ENCODE results near the gene POU3F3.

Gene POU3F3

DNA sequence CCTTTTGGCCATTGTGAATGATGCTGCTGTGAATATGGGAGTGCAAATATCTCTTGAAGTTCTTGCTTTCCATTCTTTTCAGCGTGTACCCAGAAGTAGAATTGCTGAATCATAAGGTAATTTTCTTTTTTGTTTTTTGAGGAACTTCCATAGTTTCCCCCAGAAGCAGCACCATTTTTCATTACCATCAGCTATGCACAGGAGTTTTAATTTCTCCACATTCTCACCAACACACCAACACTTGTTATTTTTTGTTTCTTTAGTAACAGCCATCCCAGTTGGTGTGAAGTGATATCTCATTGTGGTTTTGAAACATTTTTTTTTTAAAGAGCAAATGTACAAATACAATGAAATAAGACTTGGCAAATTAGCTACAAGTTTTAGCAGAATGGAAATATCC lies 21.3 kb downstream of the POU3F3 start:
- H3K36me3 ChIP-seq (ENCODE audit: control insufficient read depth, insufficient read depth, low read length) = no peaks in the 10 kb centered on the region
- H3K4me3 ChIP-seq (ENCODE audit: insufficient read depth, low read depth, low read length, poor library complexity, severe bottlenecking) = no peak overlapping the region
- H3K4me1 ChIP-seq (ENCODE audit: control insufficient read depth, insufficient read depth, low read length, poor library complexity, severe bottlenecking) = peaks cover 7% of the 10 kb centered on the region
- no peak for DNase-seq
- no peaks in the 10 kb centered on the region for H3K9me3 ChIP-seq (ENCODE audit: control insufficient read depth, low read length)
- H3K27ac ChIP-seq (ENCODE audit: insufficient read depth, low read length, poor library complexity, severe bottlenecking) = no peak overlapping the region
- peaks cover 11% of the 10 kb centered on the region for H3K27me3 ChIP-seq (replicated peaks; ENCODE audit: control insufficient read depth, insufficient read depth, low read length, poor library complexity, severe bottlenecking)

DNA sequence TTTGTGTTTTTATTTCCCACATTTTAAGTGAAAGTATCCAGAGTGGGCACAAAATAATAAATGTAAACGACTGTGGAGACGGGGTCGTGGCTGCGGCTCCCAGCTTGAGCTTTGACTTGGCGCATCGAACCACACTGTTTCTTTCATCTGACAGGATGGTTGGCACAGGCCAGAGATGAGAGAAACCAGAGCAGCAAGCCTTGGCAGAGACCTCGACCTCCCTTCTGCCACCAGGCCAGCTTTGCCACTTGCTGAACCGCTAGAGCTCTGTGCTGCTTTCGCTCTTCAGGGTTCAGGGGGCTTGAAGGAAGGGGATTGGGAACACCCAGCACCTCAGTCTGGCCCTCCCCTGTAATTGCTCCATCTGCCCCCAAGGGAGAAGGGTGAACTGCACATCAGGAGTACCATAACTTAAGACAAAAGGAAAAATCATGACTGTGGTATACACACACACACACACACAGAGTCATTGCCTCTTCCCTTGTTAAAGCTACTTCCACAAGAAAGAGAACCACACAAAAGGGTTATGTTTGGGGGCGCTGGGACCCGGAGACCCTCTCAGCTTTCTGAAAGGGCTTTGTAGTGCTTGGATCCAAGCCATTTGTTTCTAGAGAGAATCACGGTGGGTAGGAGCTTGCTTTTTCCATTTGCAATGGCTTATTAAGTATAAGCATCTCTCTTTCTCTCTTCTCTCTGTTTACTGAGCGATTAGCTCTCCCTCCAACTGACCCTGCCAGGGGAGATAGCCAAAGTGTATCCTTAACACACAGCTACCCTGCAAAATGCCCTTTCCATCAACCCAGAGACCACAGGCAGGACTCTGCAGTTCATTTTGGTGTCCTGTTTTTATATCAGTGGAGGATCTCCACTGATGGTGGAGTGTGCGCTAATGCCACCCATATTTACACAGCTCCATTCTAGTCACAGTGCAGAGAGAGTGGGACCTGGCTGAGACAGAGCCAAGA lies 23.0 kb downstream of the POU3F3 start:
- Histone ChIP-seq H3K27ac (ENCODE audit: insufficient read depth, low read length, poor library complexity, severe bottlenecking) (no peak overlapping the region), H3K36me3 (ENCODE audit: control insufficient read depth, insufficient read depth, low read length) (no peaks in the 10 kb centered on the region), H3K4me1 (ENCODE audit: control insufficient read depth, insufficient read depth, low read length, poor library complexity, severe bottlenecking) (peaks cover 7% of the 10 kb centered on the region), H3K4me3 (ENCODE audit: insufficient read depth, low read depth, low read length, poor library complexity, severe bottlenecking) (no peak overlapping the region), H3K9me3 (ENCODE audit: control insufficient read depth, low read length) (no peaks in the 10 kb centered on the region), H3K27me3 (replicated peaks; ENCODE audit: control insufficient read depth, insufficient read depth, low read length, poor library complexity, severe bottlenecking) (peaks cover 4% of the 10 kb centered on the region)
- DNase-seq = no peak

DNA sequence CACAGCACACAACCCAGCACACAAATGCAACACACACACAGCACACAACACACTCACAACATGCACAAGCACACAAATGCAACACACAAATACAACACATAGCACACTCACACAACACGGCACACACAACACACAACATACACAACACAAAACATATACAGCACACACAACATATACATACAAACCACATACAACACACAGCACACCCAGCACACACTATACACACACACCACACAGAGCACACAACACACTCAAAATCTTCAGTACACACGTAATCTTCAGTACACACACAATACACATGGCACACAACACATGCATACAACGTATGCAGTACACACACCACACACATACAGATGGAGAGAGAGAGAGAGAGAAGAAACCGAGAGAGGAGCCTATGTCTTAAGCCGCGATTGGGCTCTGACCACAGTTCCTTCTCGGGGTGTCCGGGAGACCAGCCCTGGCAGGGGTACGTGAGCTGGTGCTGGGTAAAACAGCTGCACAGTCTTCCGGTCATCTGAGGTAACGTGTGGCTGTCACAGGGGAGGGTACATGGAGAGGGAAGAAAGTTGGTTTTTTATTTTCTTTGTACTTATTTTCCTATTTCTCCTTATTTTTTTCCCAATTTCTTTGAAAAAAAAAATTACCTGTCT lies 25.1 kb downstream of the POU3F3 start:
- H3K9me3 ChIP-seq (ENCODE audit: control insufficient read depth, low read length) = no peaks in the 10 kb centered on the region
- no peaks in the 10 kb centered on the region for H3K27me3 ChIP-seq (replicated peaks; ENCODE audit: control insufficient read depth, insufficient read depth, low read length, poor library complexity, severe bottlenecking)

GRCh38 chr2:104880076-104880475 lies 26.2 kb downstream of the POU3F3 start:
- Histone ChIP-seq H3K27me3 (replicated peaks; ENCODE audit: control insufficient read depth, insufficient read depth, low read length, poor library complexity, severe bottlenecking) (no peaks in the 10 kb centered on the region), H3K4me1 (ENCODE audit: control insufficient read depth, insufficient read depth, low read length, poor library complexity, severe bottlenecking) (no peaks in the 10 kb centered on the region), H3K27ac (ENCODE audit: insufficient read depth, low read length, poor library complexity, severe bottlenecking) (no peak overlapping the region), H3K9me3 (ENCODE audit: control insufficient read depth, low read length) (no peaks in the 10 kb centered on the region), H3K36me3 (ENCODE audit: control insufficient read depth, insufficient read depth, low read length) (no peaks in the 10 kb centered on the region), H3K4me3 (ENCODE audit: insufficient read depth, low read depth, low read length, poor library complexity, severe bottlenecking) (no peak overlapping the region)
- no peak for DNase-seq

More for the DNA sequence above, 25.1 kb downstream of the POU3F3 start:
- H3K36me3 ChIP-seq (ENCODE audit: control insufficient read depth, insufficient read depth, low read length) = no peaks in the 10 kb centered on the region
- H3K4me3 ChIP-seq (ENCODE audit: insufficient read depth, low read depth, low read length, poor library complexity, severe bottlenecking) = no peak overlapping the region
- no peak overlapping the region for H3K27ac ChIP-seq (ENCODE audit: insufficient read depth, low read length, poor library complexity, severe bottlenecking)
- H3K4me1 ChIP-seq (ENCODE audit: control insufficient read depth, insufficient read depth, low read length, poor library complexity, severe bottlenecking) = no peaks in the 10 kb centered on the region
- no peak for DNase-seq

DNA sequence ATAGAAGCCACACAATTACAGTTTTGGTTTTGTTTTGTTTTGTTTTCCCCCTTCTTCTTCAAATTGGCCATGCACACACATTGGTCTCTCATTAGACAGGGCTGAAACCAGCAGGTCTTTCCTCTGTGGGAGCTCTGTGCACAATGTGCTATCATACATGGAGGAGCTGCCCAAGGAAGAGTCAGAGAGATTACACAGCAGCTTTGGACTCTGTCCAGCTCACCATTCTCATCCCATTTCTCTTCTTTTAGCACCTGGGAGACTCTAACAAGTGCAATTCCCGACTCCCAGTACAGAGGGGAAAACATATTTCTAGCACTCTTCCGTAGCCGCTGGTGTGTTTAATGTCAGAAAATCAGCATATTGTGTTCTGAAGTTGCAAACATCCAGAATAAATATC lies 29.4 kb downstream of the POU3F3 start:
- Histone ChIP-seq H3K27ac (ENCODE audit: insufficient read depth, low read length, poor library complexity, severe bottlenecking) (no peak overlapping the region), H3K27me3 (replicated peaks; ENCODE audit: control insufficient read depth, insufficient read depth, low read length, poor library complexity, severe bottlenecking) (no peaks in the 10 kb centered on the region)

GRCh38 chr2:104885119-104885782 lies 31.3 kb downstream of the POU3F3 start:
- Histone ChIP-seq H3K9me3 (ENCODE audit: control insufficient read depth, low read length) (no peaks in the 10 kb centered on the region), H3K27me3 (replicated peaks; ENCODE audit: control insufficient read depth, insufficient read depth, low read length, poor library complexity, severe bottlenecking) (no peaks in the 10 kb centered on the region), H3K4me3 (ENCODE audit: insufficient read depth, low read depth, low read length, poor library complexity, severe bottlenecking) (no peak overlapping the region), H3K27ac (ENCODE audit: insufficient read depth, low read length, poor library complexity, severe bottlenecking) (no peak overlapping the region), H3K4me1 (ENCODE audit: control insufficient read depth, insufficient read depth, low read length, poor library complexity, severe bottlenecking) (no peaks in the 10 kb centered on the region), H3K36me3 (ENCODE audit: control insufficient read depth, insufficient read depth, low read length) (no peaks in the 10 kb centered on the region)
- DNase-seq = no peak

More for the DNA sequence above, 29.4 kb downstream of the POU3F3 start:
- no peak overlapping the region for H3K4me3 ChIP-seq (ENCODE audit: insufficient read depth, low read depth, low read length, poor library complexity, severe bottlenecking)
- DNase-seq = no peak
- H3K4me1 ChIP-seq (ENCODE audit: control insufficient read depth, insufficient read depth, low read length, poor library complexity, severe bottlenecking) = no peaks in the 10 kb centered on the region
- no peaks in the 10 kb centered on the region for H3K36me3 ChIP-seq (ENCODE audit: control insufficient read depth, insufficient read depth, low read length)
- no peaks in the 10 kb centered on the region for H3K9me3 ChIP-seq (ENCODE audit: control insufficient read depth, low read length)

GRCh38 chr2:104887676-104888075 lies 33.8 kb downstream of the POU3F3 start:
- Histone ChIP-seq H3K4me1 (ENCODE audit: control insufficient read depth, insufficient read depth, low read length, poor library complexity, severe bottlenecking) (no peaks in the 10 kb centered on the region), H3K4me3 (ENCODE audit: insufficient read depth, low read depth, low read length, poor library complexity, severe bottlenecking) (no peak overlapping the region), H3K9me3 (ENCODE audit: control insufficient read depth, low read length) (no peaks in the 10 kb centered on the region), H3K36me3 (ENCODE audit: control insufficient read depth, insufficient read depth, low read length) (no peaks in the 10 kb centered on the region), H3K27me3 (replicated peaks; ENCODE audit: control insufficient read depth, insufficient read depth, low read length, poor library complexity, severe bottlenecking) (no peaks in the 10 kb centered on the region), H3K27ac (ENCODE audit: insufficient read depth, low read length, poor library complexity, severe bottlenecking) (no peak overlapping the region)
- no peak for DNase-seq

DNA sequence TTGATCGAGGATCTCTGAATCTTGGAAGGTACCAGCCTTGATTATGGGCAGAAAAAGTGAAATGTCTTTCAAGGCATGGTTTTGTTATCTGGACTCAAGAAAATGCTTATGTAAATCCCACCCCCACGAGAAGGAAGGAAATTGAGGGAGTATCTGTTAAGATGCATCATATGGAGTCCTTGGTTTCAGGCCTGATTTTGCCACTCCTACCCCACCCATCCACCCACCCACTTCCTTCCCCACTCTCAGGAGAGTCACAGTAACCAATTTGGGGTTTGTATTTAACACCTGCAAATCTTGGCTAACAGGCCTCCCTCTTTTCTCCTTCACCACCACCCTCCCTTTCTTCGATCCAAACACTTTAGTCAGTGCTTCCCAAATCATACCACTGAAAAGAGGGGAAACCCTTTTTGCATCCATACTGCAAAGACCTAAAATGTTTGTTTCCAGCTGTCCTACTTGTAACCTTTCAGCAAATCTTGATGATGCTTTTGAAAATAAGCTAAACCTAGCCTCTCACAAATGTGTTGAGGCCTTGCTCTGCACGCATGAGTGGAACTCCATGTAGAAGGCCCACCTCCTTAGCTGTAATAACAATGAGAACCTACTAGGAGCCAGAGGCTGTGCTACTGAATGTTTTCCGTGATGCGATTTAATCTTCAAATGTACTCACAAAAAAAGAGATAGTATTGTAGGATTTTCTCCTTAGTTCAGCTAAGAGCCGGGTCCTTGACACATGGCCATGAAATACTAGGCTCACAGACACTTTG lies 34.8 kb downstream of the POU3F3 start:
- no peak overlapping the region for H3K4me3 ChIP-seq (ENCODE audit: insufficient read depth, low read depth, low read length, poor library complexity, severe bottlenecking)
- H3K36me3 ChIP-seq (ENCODE audit: control insufficient read depth, insufficient read depth, low read length) = no peaks in the 10 kb centered on the region
- no peak for DNase-seq

GRCh38 chr2:104889291-104889959 lies 35.5 kb downstream of the POU3F3 start:
- Histone ChIP-seq H3K27me3 (replicated peaks; ENCODE audit: control insufficient read depth, insufficient read depth, low read length, poor library complexity, severe bottlenecking) (no peaks in the 10 kb centered on the region), H3K4me1 (ENCODE audit: control insufficient read depth, insufficient read depth, low read length, poor library complexity, severe bottlenecking) (no peaks in the 10 kb centered on the region), H3K4me3 (ENCODE audit: insufficient read depth, low read depth, low read length, poor library complexity, severe bottlenecking) (no peak overlapping the region), H3K27ac (ENCODE audit: insufficient read depth, low read length, poor library complexity, severe bottlenecking) (no peak overlapping the region), H3K9me3 (ENCODE audit: control insufficient read depth, low read length) (no peaks in the 10 kb centered on the region), H3K36me3 (ENCODE audit: control insufficient read depth, insufficient read depth, low read length) (no peaks in the 10 kb centered on the region)
- no peak for DNase-seq

More for the DNA sequence above, 34.8 kb downstream of the POU3F3 start:
- Histone ChIP-seq H3K9me3 (ENCODE audit: control insufficient read depth, low read length) (no peaks in the 10 kb centered on the region), H3K27ac (ENCODE audit: insufficient read depth, low read length, poor library complexity, severe bottlenecking) (no peak overlapping the region), H3K4me1 (ENCODE audit: control insufficient read depth, insufficient read depth, low read length, poor library complexity, severe bottlenecking) (no peaks in the 10 kb centered on the region), H3K27me3 (replicated peaks; ENCODE audit: control insufficient read depth, insufficient read depth, low read length, poor library complexity, severe bottlenecking) (no peaks in the 10 kb centered on the region)
